Activated CD4-positive, alpha-beta T cell treated with anti-CD3 and anti-CD28 coated beads for 48 hours (primary cell): ENCODE measurements around the gene PPP1R7.
A peak's percentile ranks its signal among the peaks of the same experiment; 100 is the strongest.
"Not testable (repeated sequence)": the region's sequence is repeated elsewhere in the genome, so short reads cannot be mapped to it uniquely, and the experiment has no call there.

ENCODE experiments used
- DNase-seq: peaks from one replicate; pipeline ENCODE4 v3.0.0-alpha.2; 2020

Gene PPP1R7

GRCh38 chr2:241177526-241178334 lies 27.5 kb downstream of the PPP1R7 start:
- DNase-seq: no peak

- DNase-seq: no peak
Measured at GRCh38 chr2:241178961-241179360, 28.7 kb downstream of the PPP1R7 start.

- peak; percentile 67 for DNase-seq
Measured at GRCh38 chr2:241179899-241180298, 29.6 kb downstream of the PPP1R7 start.

GRCh38 chr2:241180495-241180894 lies 30.2 kb downstream of the PPP1R7 start:
- DNase-seq: no peak

GRCh38 chr2:241182126-241182525 lies 31.9 kb downstream of the PPP1R7 start:
- no peak for DNase-seq

- no peak for DNase-seq
Measured at GRCh38 chr2:241182531-241183133, 32.4 kb downstream of the PPP1R7 start.

- no peak for DNase-seq
Measured at GRCh38 chr2:241183221-241183620, 33.0 kb downstream of the PPP1R7 start.

GRCh38 chr2:241184901-241185300 lies 34.6 kb downstream of the PPP1R7 start:
- DNase-seq: no peak

GRCh38 chr2:241185961-241186360 lies 35.7 kb downstream of the PPP1R7 start:
- no peak for DNase-seq

- no peak for DNase-seq
Measured at GRCh38 chr2:241187101-241187917, 37.0 kb downstream of the PPP1R7 start.

GRCh38 chr2:241187918-241188234 lies 37.6 kb downstream of the PPP1R7 start:
- DNase-seq: no peak

GRCh38 chr2:241188361-241189092 lies 38.3 kb downstream of the PPP1R7 start, which contains the start of gene ANO7:
Gene ANO7 (plus strand): TSS chr2:241188677. CDS start chr2:241190064, 1,387 bp downstream.
- DNase-seq: no peak

- DNase-seq: no peak
Measured at GRCh38 chr2:241189093-241189855, 39.0 kb downstream of the PPP1R7 start.

- no peak for DNase-seq
Measured at GRCh38 chr2:241189856-241190201, 39.6 kb downstream of the PPP1R7 start.

- no peak for DNase-seq
Measured at GRCh38 chr2:241190291-241190981, 40.2 kb downstream of the PPP1R7 start.

GRCh38 chr2:241191081-241191480 lies 40.8 kb downstream of the PPP1R7 start:
- DNase-seq: no peak

- DNase-seq: no peak
Measured at GRCh38 chr2:241193271-241193670, 43.0 kb downstream of the PPP1R7 start.

GRCh38 chr2:241194811-241195210 lies 44.5 kb downstream of the PPP1R7 start:
- DNase-seq: no peak

GRCh38 chr2:241195506-241196130 lies 45.4 kb downstream of the PPP1R7 start:
- DNase-seq: no peak

- not testable (repeated sequence) for DNase-seq
Measured at GRCh38 chr2:241197246-241197645, 47.0 kb downstream of the PPP1R7 start.

GRCh38 chr2:241197947-241198346 lies 47.7 kb downstream of the PPP1R7 start:
- no peak for DNase-seq
